Measurements from ENCODE around the gene RIPOR2.
"Not testable (repeated sequence)": the region's sequence is repeated elsewhere in the genome, so short reads cannot be mapped to it uniquely, and the experiment has no call there.

The RIPOR2 gene

DNA sequence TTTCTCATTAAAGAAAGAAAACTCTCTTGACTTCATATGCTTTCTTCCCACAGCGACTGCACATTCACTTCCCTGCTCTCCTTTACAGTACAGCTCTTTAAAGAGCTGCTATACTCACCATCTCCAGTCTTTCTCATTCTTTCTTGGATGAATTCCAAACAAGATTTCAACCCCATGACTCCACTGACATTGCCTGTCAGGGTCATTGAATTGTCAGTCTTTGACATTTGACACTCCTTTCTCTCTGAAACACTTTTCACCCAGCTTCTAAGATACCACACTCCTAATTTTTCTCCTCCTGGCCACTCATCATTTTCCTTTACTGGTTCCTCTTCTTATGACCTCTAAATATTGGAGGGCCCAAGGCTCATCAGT is 136.2 kb downstream of the RIPOR2 start:
- DNase-seq (ENCODE audit: low read depth): no peak

DNA sequence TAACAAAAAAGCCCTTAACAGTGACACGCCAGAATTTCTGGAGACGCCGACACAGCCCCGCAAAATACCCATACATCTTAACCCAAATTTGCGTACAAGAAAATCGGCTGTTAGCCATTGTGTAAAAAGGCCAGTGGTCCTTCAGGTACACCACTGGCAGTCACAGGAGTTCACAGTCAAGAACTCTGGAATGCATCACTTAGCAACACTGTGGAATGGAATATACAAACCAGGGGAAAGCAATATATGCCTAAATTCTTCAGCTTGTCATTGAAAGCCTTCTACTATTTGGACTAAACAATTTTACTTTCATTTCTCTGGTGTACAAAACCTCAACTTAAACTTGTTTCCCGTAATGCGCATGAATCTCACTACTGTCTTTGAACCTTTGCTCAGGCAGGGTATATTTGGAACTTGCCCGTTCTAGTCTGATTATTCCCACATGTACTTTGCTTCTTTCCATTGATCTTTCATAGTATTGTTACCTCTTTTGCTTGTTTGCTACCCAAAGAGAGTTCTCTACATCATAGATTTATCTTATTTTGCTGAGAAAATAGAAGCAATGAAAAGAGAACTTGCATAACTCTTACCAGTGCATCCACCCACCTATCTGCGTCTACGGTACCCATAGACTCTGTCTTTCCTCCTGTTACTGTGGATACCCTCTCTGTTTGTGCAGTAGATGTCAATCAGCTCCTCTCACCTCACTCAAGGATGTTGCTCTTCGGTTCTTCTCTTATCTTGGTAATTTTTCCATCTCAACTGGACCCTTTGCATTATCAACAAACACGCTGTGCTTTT is 136.8 kb downstream of the RIPOR2 start, which contains the start of gene ARMH2:
Gene ARMH2, minus strand, starts transcription at position 178 of the 801 bp plus-strand sequence. Its CDS starts 60 bp downstream, at position 118.
- DNase-seq (ENCODE audit: low read depth): no peak

DNA sequence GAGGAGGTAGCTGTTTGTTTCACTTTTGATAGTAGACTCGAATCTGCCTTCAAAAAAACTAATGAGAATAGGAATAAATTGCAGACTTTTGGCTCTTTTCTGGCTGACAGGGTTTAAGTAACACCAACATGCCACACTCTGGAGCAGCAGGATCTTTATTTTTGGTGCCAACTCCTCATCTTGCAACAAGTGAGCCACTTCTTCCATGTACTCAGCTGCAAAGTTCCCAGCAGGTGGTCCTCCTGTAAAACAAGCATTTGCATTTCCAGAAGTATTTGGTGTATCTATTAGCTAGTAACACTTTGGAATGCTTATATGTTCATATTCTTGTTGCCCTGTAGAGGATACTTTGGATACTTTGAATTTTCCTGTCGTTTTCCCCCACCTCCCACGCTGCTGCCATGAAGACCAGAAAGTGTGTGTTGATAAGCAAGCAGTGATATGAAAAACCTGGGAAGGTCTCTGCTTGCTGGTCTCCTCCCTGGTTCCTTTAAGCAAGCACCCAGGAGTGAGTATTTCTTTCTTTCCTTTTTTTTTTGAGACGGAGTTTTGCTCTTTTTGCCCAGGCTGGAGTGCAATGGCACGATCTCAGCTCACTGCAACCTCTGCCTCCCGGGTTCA is 138.1 kb downstream of the RIPOR2 start:
- DNase-seq (ENCODE audit: low read depth): no peak

DNA sequence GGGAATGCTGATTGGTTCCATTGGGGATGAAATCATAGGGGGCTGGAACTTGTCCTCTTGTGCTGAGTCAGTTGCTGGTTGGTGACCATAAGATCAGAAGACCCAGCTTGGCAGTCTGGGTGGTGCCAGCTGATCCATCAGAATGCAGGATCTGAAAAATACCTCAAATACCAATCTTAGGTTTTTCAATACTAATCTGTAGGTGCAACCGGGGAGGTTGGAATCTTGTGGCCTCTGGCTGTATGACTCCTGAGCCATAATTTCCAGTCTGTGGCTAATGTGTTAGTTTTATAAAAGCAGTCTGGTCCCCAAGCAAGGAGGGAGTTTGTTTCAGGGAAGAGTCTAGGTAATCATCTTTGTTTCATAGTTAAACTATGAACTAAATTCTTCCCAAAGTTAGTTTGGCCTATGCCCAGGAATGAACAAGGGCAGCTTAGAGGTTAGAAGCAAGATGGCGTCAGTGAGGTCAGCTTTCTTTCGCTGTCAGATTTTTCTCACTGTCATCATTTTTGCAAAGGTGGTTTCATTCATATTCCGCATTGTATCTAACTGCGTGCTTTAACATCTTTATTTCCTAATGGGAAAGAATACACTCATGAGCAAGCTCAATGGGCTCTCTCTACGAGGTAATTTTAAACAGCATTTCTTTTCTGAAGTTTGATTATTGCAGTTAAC is 139.0 kb downstream of the RIPOR2 start:
- no peak for DNase-seq (ENCODE audit: low read depth)

DNA sequence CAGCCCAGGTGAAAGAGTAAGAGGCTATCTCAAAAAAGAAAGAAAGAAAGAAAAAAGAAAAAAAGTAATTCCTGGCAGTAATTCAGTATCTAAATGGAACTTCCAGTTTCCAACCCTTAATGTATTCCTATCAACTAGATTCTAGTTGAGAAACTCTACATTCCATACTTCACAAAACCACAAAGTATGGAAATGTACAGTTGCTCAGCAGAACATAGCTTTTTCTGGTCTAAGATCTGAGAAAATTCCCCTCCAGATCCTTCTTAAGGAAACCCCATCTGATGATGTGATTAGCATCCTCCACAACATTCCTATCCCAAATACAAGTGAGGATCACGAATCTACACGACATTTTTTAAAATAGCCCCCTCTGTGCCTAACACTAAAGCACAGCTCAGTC is 140.7 kb downstream of the RIPOR2 start:
- DNase-seq (ENCODE audit: low read depth): no peak

DNA sequence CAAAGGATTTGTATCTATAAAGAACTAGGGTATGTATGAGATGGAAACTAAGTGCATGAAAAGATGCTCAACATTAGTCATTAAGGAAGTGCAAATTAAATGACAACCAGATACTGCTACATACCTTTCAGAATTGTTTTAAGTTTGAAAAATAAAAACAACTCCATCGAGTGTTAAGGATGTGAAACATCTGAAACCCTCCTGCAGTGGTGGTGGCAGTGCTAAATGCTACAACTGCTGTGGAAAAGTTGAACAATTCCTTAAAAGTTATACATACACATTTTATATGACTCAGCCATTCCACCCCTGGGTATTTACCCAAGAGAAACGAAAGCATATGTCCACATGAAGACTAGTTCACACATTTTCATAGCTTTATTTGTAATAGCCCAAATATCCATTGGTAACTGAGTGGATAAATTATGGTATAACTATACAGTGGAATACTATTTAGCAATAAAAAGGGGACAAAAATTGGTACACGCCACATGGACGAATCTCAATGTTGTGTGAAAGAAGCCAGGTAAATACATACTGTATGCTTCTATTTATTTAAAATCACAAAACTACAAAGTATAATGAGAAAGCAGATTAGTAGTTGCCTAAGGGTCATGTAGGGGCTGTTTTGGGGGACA is 147.6 kb downstream of the RIPOR2 start:
- DNase-seq (ENCODE audit: low read depth): no peak

DNA sequence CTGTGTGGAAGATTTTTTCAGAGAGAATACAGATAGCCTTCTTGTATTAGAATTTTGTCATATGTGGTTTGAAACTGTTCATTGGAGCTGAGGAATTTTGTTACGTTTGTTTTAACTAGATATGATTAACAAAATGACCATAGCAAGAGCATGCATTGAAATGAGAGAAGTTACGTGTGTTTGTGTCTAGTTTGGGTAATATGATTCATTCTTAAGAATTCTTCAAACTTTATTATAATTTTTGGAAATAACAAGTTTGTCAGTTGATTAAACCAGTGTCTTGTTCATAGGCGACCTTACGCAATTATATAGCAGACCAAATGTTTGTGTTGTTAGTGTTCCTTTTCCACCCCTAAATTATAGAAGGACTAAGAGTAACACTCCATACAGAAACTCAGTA is 155.6 kb downstream of the RIPOR2 start:
- no peak for DNase-seq (ENCODE audit: low read depth)

DNA sequence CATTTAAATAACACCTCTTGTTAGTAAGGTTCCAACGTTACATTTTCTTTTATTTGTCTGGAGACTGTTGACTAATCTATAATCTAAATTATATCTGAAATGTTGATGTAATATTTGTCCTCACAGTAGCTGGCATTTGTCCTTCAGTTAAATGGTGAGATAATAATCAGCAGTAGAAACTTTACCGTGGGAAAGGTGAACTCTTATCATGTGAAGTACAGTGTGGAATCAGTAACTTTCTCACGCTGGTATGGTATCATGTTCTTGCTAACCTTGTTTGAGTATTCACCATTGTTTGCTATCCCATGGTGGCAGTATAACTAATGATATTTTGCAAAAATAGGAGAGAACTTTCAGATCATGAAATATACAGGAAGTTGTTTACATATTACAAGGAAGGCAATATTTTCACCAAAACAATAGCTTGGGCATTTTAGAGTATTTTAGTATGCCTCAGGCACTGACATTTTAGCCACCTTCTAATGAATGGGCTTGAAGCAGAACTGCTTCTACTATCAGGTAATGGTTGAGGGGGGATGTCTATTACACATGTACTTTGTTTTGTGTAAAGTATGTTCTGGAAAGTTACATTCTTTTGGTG is 156.2 kb downstream of the RIPOR2 start:
- DNase-seq (ENCODE audit: low read depth): no peak

DNA sequence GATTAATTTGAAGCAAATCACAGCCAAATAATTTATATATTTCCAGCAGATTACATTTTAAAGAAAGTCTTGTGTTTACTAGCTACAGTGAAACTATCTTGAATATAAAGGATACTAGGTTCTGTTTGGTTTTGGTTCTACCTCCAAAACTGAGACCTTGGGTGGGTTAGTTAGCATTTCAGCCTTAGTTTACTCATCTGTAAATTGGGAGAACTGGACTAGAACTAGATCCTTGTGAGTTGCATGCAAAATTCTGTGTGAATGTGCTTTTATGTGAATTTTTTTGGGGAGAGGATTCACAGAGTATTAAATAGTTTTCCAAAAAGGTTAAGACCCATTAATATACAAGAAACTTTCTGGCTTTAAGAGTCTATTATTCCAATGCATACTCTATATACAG is 156.9 kb downstream of the RIPOR2 start:
- no peak for DNase-seq (ENCODE audit: low read depth)

DNA sequence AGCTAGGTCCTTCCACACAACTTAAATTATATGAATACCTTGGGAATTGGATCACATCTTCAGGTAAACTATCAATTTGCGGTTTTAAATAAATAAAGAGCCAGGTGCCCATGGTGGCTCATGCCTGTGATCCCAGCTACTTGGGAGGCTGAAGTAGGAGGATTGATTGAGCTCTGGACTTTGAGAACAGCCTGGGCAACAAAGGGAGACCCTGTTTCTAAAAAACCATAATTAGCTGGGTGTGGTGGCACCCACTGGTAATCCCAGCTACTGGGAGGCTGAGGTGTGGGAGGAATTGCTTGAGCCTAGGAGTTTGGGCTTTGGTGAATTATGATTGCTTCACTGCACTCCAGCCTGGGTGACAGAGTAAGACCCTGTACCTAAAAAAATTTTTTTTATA is 157.6 kb downstream of the RIPOR2 start:
- DNase-seq (ENCODE audit: low read depth): no peak

DNA sequence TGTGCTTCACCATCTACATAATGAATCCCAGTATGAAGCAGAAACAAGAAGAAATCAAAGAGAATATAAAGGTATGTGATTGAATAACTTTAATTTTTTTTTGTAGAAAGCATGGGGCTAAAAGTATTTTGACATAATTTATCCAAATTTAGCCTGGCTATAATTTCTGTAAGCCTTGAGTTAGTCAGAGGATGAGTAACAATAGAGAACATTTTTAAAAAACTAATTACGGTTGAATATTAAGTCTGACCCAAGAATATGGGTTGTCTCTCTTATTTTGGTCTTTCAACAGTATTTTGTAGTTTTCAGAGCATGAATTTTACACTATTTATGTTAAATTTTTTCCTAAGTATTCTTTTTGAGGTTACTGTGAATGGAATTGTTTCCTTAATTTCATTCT is 158.5 kb downstream of the RIPOR2 start:
- no peak for DNase-seq (ENCODE audit: low read depth)

DNA sequence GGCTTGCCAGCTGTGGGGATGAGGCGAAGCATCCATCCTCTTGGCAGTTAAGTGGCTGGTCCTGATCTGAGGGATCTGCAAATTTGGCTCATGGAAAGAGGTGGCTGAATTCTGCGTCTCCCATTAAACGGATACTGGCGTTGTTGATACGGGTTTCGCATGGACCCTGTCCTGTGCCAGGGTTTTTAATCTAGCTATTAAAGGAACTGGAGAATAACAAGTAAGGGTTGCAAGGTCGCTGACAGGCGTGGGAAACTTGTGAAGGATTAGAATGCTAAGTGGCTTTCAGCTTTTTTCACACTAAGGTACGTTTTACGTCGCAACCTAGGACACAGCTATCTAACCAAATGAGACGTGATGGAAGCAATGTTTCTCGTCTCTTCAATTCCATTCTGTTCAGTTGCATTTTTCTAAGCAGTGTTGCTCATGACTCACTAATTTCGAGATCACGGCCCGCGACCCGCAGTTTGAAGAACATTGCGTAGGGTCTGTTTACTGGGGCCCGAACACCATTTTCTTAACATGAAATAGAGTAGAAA is 160.2 kb downstream of the RIPOR2 start:
- no peak for DNase-seq (ENCODE audit: low read depth)

DNA sequence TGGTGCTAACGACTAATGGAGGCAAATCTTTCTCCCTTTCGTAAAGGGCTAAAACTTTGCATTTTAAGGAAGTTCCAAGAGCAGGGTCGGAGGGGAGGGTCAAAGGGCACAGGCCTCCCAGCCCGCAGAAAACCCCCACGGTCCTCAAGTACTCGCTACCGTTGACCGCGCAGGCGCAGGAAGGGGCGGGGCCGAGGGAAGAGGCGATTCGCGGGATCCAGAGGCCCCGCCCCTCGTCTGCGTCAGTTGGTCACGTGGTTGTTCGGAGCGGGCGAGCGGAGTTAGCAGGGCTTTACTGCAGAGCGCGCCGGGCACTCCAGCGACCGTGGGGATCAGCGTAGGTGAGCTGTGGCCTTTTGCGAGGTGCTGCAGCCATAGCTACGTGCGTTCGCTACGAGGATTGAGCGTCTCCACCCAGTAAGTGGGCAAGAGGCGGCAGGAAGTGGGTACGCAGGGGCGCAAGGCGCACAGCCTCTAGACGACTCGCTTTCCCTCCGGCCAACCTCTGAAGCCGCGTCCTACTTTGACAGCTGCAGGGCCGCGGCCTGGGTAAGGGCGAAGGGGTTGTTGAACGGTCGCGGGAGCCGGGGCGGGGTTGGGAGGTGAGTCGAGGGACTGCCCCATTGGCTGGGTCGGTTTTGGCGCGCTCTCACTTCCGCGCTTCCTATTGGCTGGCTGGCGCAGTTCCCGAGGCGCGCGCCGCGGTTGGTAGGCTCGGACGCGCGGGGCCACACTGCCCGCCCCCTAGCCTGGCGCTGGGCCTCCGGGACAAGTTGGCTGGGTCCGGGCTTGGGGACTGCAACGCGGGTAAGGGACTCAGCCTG is 160.9 kb downstream of the RIPOR2 start, which contains the start of gene GMNN:
Gene GMNN, plus strand, starts transcription at position 242 of the 824 bp plus-strand sequence. CDS start 2,310 bp downstream, outside the sequence.
- DNase-seq (ENCODE audit: low read depth): peak; percentile 84

DNA sequence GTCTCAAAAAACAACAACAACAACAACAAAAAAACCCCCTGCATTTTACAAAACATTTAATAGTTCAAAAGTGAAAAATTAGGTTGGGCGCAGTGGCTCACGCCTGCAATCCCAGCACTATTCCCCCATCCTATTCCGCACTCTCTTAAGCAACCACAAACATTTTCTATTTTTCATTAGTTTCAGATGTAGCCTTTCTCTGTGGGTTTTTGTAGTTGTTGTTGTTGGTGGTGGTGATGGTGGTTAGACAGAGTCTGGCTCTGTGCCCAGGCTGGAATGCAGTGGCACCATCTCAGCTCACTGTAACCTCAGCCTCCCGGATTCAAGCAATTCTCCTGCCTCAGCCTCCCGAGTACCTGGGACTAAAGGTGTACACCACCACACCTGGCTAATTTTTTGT is 167.4 kb downstream of the RIPOR2 start:
- peak; percentile 38 for DNase-seq (ENCODE audit: low read depth)

DNA sequence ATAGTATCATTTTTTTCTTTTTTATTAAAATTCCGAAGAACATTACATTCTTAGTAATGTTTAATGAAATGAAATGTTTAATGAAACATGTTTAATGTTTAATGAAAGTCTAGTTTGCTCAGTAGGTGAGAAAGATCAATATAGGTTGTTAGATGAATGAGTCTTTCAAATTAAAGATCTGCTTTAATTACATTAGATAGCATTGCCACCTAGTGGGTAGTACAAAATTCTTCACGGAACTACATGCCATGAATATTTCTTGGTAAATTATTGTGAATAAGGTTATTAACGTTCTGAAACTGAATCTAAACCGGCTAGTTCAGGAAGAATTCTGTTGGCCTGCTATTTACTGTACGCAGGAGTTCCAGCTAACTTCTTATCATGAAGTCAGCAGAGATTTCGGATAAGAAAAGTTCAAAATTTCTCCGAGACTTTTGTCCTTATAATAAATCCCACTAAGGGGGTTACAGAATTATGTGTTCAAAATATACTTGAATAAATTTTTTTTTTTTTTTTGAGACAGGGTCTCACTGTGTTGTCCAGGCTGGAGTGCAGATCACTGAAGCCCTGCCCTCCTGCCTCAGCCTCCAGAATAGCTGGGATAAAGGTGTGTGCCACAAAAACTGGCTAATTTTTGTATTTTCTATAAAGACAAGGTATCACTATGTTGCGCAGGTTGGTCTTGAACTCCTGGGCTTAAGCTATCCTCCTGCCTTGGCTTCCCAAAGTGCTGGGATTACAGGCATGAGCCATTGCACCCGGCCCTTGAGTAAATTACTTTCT is 168.9 kb downstream of the RIPOR2 start:
- DNase-seq (ENCODE audit: low read depth): no peak

DNA sequence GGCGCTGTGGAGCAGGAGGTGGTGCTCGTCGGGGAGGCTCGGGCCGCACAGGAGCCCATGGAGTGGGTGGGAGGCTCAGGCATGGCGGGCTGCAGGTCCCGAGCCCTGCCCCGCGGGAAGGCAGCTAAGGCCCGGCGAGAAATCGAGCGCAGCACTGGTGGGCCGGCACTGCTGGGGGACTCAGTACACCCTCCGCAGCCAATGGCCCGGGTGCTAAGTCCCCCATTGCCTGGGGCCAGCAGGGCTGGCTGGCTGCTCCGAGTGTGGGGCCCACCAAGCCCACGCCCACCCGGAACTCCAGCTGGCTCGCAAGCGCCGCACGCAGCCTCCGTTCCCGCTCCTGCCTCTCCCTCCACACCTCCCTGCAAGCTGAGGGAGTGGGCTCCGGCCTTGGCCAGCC is 169.8 kb downstream of the RIPOR2 start:
- DNase-seq (ENCODE audit: low read depth): not testable (repeated sequence)

DNA sequence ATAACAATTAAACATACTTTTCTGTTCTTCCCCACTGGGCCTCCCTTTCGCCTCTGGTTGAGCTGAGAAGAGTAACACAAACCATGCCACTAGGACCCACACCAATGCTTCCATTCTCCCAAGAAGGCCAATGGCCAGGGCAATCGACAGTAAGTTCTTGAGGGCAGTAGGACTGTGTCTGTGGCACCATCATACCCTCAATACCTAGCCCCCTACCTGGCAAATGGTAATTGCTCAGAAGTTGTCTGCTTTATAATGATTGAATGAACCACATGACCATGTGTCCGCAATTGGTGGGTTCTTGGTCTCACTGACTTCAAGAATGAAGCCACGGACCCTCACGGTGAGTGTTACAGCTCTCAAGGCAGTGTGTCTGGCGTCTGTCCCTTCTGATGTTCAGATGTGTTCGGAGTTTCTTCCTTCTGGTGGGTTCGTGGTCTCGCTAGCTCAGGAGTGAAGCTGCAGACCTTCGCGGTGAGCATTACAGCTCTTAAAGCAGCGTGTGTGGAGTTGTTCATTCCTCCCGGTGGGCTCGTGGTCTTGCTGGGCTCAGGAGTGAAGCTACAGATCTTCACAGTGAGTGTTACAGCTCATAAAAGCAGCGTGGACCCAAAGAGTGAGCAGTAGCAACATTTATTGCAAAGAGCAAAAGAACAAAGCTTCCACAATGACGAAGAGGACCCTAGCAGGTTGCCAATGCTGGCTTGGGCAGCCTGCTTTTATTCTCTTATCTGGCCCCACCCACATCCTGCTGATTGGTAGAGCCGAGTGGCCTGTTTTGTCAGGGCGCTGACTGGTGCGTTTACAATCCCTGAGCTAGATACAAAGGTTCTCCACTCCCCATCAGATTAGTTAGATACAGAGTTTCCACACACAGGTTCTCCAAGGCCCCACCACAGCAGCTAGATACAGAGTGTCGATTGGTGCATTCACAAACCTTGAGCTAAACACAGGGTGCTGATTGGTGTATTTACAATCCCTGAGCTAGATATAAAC is 170.6 kb downstream of the RIPOR2 start:
- not testable (repeated sequence) for DNase-seq (ENCODE audit: low read depth)

DNA sequence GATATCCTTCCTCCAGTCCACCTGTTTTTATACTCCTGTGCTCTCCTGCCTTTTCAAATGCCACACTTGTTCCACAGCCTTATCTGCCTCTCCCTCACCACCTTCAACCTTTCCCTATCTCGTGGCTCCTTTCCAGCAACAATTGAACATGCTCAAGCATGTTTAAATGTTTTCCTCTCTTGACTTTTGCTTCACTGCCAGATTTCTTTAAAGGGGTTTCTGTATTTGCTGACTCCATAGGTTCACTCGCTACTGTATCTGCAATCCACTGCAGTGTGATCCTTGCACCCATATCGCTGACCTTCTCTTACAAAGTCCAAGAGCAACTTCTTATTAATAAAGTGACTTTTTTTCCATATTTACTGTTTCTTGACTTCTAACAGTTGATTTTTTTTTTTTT is 172.2 kb downstream of the RIPOR2 start:
- no peak for DNase-seq (ENCODE audit: low read depth)

DNA sequence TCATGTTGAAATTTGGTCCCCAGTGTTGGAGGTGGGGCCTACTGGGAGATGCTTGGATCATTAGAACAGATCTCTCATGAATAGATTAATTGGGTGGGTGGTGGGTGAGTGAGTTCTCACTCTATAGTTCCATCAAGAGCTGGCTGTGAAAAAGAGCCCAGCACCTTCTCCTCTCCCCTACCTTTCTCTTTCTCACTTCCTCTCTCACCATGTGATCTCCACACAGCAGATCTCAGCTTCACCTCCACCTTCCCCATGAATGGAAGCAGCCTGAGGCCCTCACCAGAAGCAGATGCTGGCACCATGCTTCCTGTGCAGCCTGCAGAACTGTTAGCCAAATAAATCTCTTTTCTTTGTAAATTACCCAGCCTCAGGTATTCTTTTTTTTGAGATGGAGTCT is 173.9 kb downstream of the RIPOR2 start:
- no peak for DNase-seq (ENCODE audit: low read depth)

All from GM04504 (cell line).